Right lobe of liver (tissue), 6 donors: ENCODE data around the gene ERC2. TPM values are rescaled to one million over a fixed set of nuclear protein-coding genes. Genes with fewer than 3 reads are reported as not detected.

Source experiments
- ATAC-seq, 4 donors: fragments of 200-7000 bp; cut with Tn5 transposase; one replicate each; pipeline ENCODE4 v1.9.1; 2020; ENCODE audit warnings: mild to moderate bottlenecking in 4 of 4, moderate library complexity in 4 of 4
- DNase-seq, 3 donors: peaks; one replicate each; pipeline ENCODE4 v3.0.0-alpha.2; 2020
- H3K27ac ChIP-seq, 3 donors: fragments of 200-600 bp; one replicate each; pipeline ENCODE4 v1.8.0; 2022
- H3K27me3 ChIP-seq, 2 donors: fragments of 200-600 bp; one replicate each; pipeline ENCODE4 v1.8.0; 2022
- H3K36me3 ChIP-seq, 4 donors: fragments of 200-600 bp; sonication (generic) in 1 of 4; one replicate each; pipeline versions ENCODE4 v1.5.1 to v1.8.0; 2017 to 2022; ENCODE audit warnings: control low read depth in 1 of 4
- H3K4me1 ChIP-seq, 4 donors: fragments of 200-600 bp; sonication (generic) in 1 of 4; one replicate each; pipeline versions ENCODE4 v1.5.1 to v1.8.0; 2017 to 2022; ENCODE audit warnings: control low read depth in 1 of 4
- H3K4me3 ChIP-seq, 3 donors: fragments of 200-600 bp; one replicate each; pipeline ENCODE4 v1.8.0; 2022
- H3K9me3 ChIP-seq, 4 donors: fragments of 200-600 bp; sonication (generic) in 1 of 4; one replicate each; pipeline versions ENCODE4 v1.5.1 to v1.8.0; 2017 to 2022; ENCODE audit warnings: control low read depth in 1 of 4
- POLR2A ChIP-seq: fragments of 450-650 bp; IDR thresholded peaks from one replicate; pipeline ENCODE4 v1.6.1; 2017; ENCODE audit warnings: antibody characterized with exemption, mild to moderate bottlenecking
- WGBS: methylation state at CpG from one replicate; pipeline ENCODE4 v1.1.6; 2018; ENCODE audit warnings: low coverage, low lambda C conversion rate; ENCODE audit not compliant: insufficient coverage; ENCODE audit errors: missing lambda C conversion rate; 5-methylcytosine and 5-hydroxymethylcytosine counted together
- intact Hi-C, 2 donors: fragments of 100-400 bp; cut with DNase I; formaldehyde crosslinking; loops; one replicate each; pipeline versions ENCODE4 v1.11.2 to v1.14.1; 2022
- total RNA-seq, 6 experiments: library from RNA; depleted of rRNA in 2 of 6; stranded (reverse); fragments of >200 nt in 2 of 6; fragmentation: NEBNext Ultra II Directional in 3 of 6; extraction: Animal tissue kit (Norgen Biotek cat#: 25700) in 3 of 6; gene quantifications; one replicate each; pipeline versions ENCODE4 v1.1.0 to v1.2.4, GENCODE V29; 2016 to 2023
- TF ChIP-seq, protein P1 (sequence below), 4 donors: fragments of 200-600 bp in 3 of 4; fragments of 450-650 bp in 1 of 4; IDR thresholded peaks; one replicate each; pipeline versions ENCODE4 v1.5.1 to v1.8.0; 2016 to 2022; ENCODE audit warnings: antibody characterized with exemption in 4 of 4, mild to moderate bottlenecking in 2 of 4
- donor health status: DM: no; HTN: yes; CAD: no.
- donor health status: DM: no; HTN: no; CAD: no.
- donor health status: DM: no; HTN: no; CAD: no.
- donor health status: DM: no; HTN: yes; CAD: no.
- donor health status: DM: no; HTN: yes; CAD: no.

Gene ERC2
- total RNA-seq, 6 experiments from 2014 or later: not detected

DNA sequence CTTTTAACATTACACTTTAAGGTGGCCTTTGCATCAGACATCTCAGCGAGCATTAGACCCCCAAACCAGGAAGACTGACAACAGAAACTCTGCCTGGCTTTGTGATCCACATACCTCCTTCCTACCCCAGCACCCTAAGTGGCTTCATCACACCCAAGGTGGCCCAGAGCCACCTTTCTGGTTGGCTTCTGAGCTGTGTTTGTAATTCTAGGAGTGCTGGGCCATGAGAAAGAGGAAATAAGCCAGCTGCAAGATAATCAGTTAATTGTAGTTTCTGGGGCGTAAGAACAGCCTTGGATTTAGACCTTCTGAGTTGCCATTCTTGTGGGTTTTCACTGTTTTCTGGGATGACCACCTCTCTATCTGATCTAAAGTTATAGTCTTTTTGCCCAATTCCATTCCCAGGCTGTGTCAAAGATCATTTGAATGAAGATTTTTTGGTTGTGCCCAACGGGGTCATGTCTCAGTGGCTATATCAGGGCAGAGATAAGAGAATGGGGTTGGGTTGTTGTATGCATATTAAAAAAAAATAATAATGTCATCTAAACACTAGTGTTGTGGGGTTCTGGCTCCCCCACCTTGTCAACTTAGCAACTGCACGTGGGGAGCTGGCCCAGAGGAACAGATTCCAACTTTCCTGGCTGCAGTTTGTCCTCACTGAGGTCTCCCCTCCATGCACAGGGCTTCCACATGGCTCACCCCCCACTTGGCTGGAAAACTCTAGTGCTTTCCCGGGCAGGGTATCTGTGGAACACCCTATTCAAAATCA is 746.4 kb downstream of the ERC2 start:
- no peaks in the 10 kb centered on the region for H3K36me3 ChIP-seq
- 37% methylated on average over 5 of the region's 5 CpGs for WGBS
- TF ChIP-seq POLR2A: no peak
- TF ChIP-seq, protein P1, sequence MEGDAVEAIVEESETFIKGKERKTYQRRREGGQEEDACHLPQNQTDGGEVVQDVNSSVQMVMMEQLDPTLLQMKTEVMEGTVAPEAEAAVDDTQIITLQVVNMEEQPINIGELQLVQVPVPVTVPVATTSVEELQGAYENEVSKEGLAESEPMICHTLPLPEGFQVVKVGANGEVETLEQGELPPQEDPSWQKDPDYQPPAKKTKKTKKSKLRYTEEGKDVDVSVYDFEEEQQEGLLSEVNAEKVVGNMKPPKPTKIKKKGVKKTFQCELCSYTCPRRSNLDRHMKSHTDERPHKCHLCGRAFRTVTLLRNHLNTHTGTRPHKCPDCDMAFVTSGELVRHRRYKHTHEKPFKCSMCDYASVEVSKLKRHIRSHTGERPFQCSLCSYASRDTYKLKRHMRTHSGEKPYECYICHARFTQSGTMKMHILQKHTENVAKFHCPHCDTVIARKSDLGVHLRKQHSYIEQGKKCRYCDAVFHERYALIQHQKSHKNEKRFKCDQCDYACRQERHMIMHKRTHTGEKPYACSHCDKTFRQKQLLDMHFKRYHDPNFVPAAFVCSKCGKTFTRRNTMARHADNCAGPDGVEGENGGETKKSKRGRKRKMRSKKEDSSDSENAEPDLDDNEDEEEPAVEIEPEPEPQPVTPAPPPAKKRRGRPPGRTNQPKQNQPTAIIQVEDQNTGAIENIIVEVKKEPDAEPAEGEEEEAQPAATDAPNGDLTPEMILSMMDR (IDR thresholded peaks at IDR 0.05): peak; percentile 32 to 63 (median 54)
- no peaks in the 10 kb centered on the region for H3K4me1 ChIP-seq
- intact Hi-C loops: no loop called here
- DNase-seq: peak in 1 of 3 donors; percentile 26
- H3K9me3 ChIP-seq: no peaks in the 10 kb centered on the region
- H3K4me3 ChIP-seq: no peak overlapping the region
- no peak overlapping the region for H3K27ac ChIP-seq
- H3K27me3 ChIP-seq: no peaks in the 10 kb centered on the region
- ATAC-seq: peak; percentile 63 to 77 (median 66)

GRCh38 chr3:55720614-55721013 is 747.7 kb downstream of the ERC2 start:
- H3K36me3 ChIP-seq: no peaks in the 10 kb centered on the region
- H3K27me3 ChIP-seq: no peaks in the 10 kb centered on the region
- no peak overlapping the region for H3K27ac ChIP-seq
- H3K9me3 ChIP-seq: no peaks in the 10 kb centered on the region
- no peak for TF ChIP-seq POLR2A
- TF ChIP-seq, protein P1 (IDR thresholded peaks at IDR 0.05): peak in 3 of 4 donors; percentile 11 to 35 (median 27)
- no peak overlapping the region for H3K4me3 ChIP-seq
- intact Hi-C loops: no loop called here
- DNase-seq (no peak), ATAC-seq (peak in 2 of 4 donors; percentile 35 to 53)
- H3K4me1 ChIP-seq: no peaks in the 10 kb centered on the region

- Histone ChIP-seq H3K4me1 (no peaks in the 10 kb centered on the region), H3K4me3 (no peak overlapping the region), H3K27ac (no peak overlapping the region), H3K27me3 (no peaks in the 10 kb centered on the region), H3K9me3 (no peaks in the 10 kb centered on the region), H3K36me3 (no peaks in the 10 kb centered on the region)
- TF ChIP-seq, protein P1 (IDR thresholded peaks at IDR 0.05): no peak
- TF ChIP-seq POLR2A: no peak
- intact Hi-C loops: no loop called here
- ATAC-seq (no peak), DNase-seq (no peak)
Measured at GRCh38 chr3:55719508-55719907, 748.8 kb downstream of the ERC2 start.

DNA sequence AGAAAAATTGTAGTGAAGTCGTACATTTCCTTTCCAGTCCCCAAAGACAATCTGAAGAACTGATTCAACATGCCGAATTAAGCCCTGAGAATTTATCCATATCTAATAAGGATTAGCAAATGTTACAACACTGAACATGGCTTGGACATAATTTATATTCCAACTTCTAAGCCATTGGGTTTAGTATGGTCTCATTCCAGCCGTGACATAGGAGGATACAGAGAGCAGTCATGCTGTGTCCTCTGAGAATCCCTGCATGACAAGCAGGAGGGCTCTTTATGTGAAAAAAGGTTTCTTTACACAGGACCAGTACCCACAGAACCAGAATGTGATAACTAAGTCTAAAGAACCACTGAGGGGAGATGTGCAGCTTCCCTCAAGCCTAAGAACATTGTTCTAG is 749.3 kb downstream of the ERC2 start:
- ATAC-seq (no peak), DNase-seq (no peak)
- Histone ChIP-seq H3K4me3 (no peak overlapping the region), H3K36me3 (no peaks in the 10 kb centered on the region), H3K27me3 (no peaks in the 10 kb centered on the region), H3K27ac (no peak overlapping the region), H3K9me3 (no peaks in the 10 kb centered on the region), H3K4me1 (no peaks in the 10 kb centered on the region)
- TF ChIP-seq, protein P1 (IDR thresholded peaks at IDR 0.05): no peak
- no peak for TF ChIP-seq POLR2A
- 58% methylated on average over 3 of the region's 3 CpGs for WGBS
- intact Hi-C loops: no loop called here
